Fibroblast of villous mesenchyme (primary cell): Measurements from ENCODE around the gene FXYD2. TPM values are rescaled to one million over a fixed set of nuclear protein-coding genes. Genes with fewer than 3 reads are reported as not detected.

Experiments
- DNase-seq: peaks from one replicate; pipeline ENCODE4 v3.0.0-alpha.2; 2010; ENCODE audit warnings: low read depth
- H3K4me3 ChIP-seq: 2 replicates; pipeline ENCODE4 v1.5.1; 2011; ENCODE audit warnings: low read depth, mild to moderate bottlenecking, low read length
- CTCF ChIP-seq: IDR thresholded peaks from 2 replicates; pipeline ENCODE4 v1.5.1; 2012; ENCODE audit warnings: low read depth, mild to moderate bottlenecking, low read length; ENCODE audit not compliant: insufficient read depth
- total RNA-seq: library from RNA; depleted of rRNA; stranded (reverse); fragments of >200 nt; gene quantifications from 2 replicates; pipeline ENCODE4 v1.2.3, GENCODE V29; 2012

Gene FXYD2
- total RNA-seq, 1 donor = not detected

- TF ChIP-seq CTCF = no peak
- DNase-seq = no peak
- no peak overlapping the region for H3K4me3 ChIP-seq
These were observed 4.0 kb downstream of the FXYD2 start for GRCh38 chr11:117820516-117820915.

GRCh38 chr11:117820071-117820470 lies 4.5 kb downstream of the FXYD2 start:
- TF ChIP-seq CTCF = no peak
- no peak for DNase-seq
- H3K4me3 ChIP-seq = no peak overlapping the region

- peak; percentile 79 for TF ChIP-seq CTCF
- no peak overlapping the region for H3K4me3 ChIP-seq
- peak; percentile 63 for DNase-seq
These were observed 5.2 kb downstream of the FXYD2 start for GRCh38 chr11:117819096-117820040.

- no peak overlapping the region for H3K4me3 ChIP-seq
- TF ChIP-seq CTCF = no peak
- DNase-seq = peak; percentile 39
These were observed 6.3 kb downstream of the FXYD2 start for GRCh38 chr11:117818041-117818873.

GRCh38 chr11:117817368-117818040 lies 7.0 kb downstream of the FXYD2 start:
- TF ChIP-seq CTCF = peak; percentile 99
- DNase-seq = peak; percentile 70

GRCh38 chr11:117816846-117817367 lies 7.6 kb downstream of the FXYD2 start:
- H3K4me3 ChIP-seq = no peak overlapping the region
- no peak for DNase-seq
- TF ChIP-seq CTCF = no peak

More at GRCh38 chr11:117817368-117818040, 7.0 kb downstream of the FXYD2 start:
- H3K4me3 ChIP-seq = peak overlapping the region; percentile 23
